Tibial artery (tissue), 4 donors: ENCODE measurements around the gene FADS3.

Experiments
- DNase-seq, 2 donors: peaks; one replicate each; pipeline ENCODE4 v3.0.0-alpha.2; 2019
- H3K27ac ChIP-seq, 2 donors: fragments of 200-600 bp; sonication (generic) in 1 of 2; 1 replicate in 1 of 2; 2 replicates in 1 of 2; pipeline ENCODE4 v1.5.1; 2018 to 2019; ENCODE audit warnings: mild to moderate bottlenecking in 1 of 2
- H3K27me3 ChIP-seq, 2 donors: fragments of 200-600 bp; sonication (generic) in 1 of 2; one replicate each; pipeline versions ENCODE4 v1.5.1 to v1.6.0; 2016 to 2019
- H3K36me3 ChIP-seq, 3 donors: fragments of 200-600 bp; sonication (generic) in 2 of 3; one replicate each; pipeline ENCODE4 v1.5.1; 2016 to 2019; ENCODE audit warnings: mild to moderate bottlenecking in 2 of 3
- H3K4me1 ChIP-seq, 4 donors: fragments of 200-600 bp; sonication (generic) in 2 of 4; 1 replicate in 3 of 4; 2 replicates in 1 of 4; pipeline ENCODE4 v1.5.1; 2016 to 2019
- H3K4me3 ChIP-seq, 2 donors: fragments of 200-600 bp; sonication (generic) in 1 of 2; 1 replicate in 1 of 2; 2 replicates in 1 of 2; pipeline ENCODE4 v1.5.1; 2018 to 2019; ENCODE audit warnings: mild to moderate bottlenecking in 2 of 2
- H3K9me3 ChIP-seq, 3 donors: fragments of 200-600 bp; sonication (generic) in 1 of 3; one replicate each; pipeline ENCODE4 v1.5.1; 2016 to 2019
- intact Hi-C: fragments of 100-400 bp; cut with DNase I; formaldehyde crosslinking; loops from one replicate; pipeline ENCODE4 v1.15.0; 2023; ENCODE audit warnings: low total_unique reads
- TF ChIP-seq, protein P1 (sequence below), 2 experiments: fragments of 200-600 bp in 1 of 2; fragments of 450-650 bp in 1 of 2; IDR thresholded peaks; one replicate each; pipeline ENCODE4 v1.5.1; 2017 to 2019; ENCODE audit warnings: antibody characterized with exemption in 2 of 2, mild to moderate bottlenecking in 1 of 2, moderate library complexity in 1 of 2

The FADS3 gene

DNA sequence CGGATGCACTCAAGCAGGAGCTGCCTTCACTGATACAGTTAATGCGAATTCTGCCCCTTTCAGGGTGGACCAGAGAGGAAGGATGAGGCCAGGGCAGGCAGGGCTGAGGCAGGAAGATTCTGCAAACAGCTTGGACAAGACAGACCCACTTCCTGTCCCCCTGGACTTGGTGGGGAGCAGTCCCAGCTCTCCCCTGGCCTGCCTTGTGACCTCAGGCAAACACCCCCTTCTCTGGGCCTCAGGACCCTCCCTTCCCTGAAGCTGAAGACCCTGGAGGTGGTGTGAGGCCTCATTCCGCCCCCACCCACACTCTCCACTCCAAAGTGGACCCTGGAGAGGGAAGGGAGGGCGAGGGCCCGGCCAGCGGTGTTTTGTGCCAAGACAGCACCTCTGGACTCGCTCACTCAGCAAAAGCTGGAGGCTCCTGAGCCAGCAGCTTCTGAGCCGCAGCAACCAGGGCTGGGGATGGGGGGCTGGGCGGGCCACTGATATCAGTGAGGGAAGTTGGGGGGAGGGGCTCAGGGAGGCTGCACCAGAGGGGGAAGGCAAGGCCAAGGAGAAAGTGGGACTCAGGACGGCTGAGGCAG is 17.5 kb upstream of the FADS3 start:
- peaks cover 0 to 40% (median 36%) of the 10 kb centered on the region in 3 donors for H3K36me3 ChIP-seq
- no peaks in the 10 kb centered on the region for H3K27me3 ChIP-seq
- peak in 1 of 2 donors; percentile 64 for DNase-seq
- TF ChIP-seq, protein P1, sequence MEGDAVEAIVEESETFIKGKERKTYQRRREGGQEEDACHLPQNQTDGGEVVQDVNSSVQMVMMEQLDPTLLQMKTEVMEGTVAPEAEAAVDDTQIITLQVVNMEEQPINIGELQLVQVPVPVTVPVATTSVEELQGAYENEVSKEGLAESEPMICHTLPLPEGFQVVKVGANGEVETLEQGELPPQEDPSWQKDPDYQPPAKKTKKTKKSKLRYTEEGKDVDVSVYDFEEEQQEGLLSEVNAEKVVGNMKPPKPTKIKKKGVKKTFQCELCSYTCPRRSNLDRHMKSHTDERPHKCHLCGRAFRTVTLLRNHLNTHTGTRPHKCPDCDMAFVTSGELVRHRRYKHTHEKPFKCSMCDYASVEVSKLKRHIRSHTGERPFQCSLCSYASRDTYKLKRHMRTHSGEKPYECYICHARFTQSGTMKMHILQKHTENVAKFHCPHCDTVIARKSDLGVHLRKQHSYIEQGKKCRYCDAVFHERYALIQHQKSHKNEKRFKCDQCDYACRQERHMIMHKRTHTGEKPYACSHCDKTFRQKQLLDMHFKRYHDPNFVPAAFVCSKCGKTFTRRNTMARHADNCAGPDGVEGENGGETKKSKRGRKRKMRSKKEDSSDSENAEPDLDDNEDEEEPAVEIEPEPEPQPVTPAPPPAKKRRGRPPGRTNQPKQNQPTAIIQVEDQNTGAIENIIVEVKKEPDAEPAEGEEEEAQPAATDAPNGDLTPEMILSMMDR (IDR thresholded peaks at IDR 0.05), result no peak
- no peak overlapping the region for H3K27ac ChIP-seq
- H3K9me3 ChIP-seq, result no peaks in the 10 kb centered on the region
- intact Hi-C loops, result no loop called here
- H3K4me1 ChIP-seq, result peaks cover 0 to 11% (median 0%) of the 10 kb centered on the region in 4 donors
- H3K4me3 ChIP-seq, result no peak overlapping the region

DNA sequence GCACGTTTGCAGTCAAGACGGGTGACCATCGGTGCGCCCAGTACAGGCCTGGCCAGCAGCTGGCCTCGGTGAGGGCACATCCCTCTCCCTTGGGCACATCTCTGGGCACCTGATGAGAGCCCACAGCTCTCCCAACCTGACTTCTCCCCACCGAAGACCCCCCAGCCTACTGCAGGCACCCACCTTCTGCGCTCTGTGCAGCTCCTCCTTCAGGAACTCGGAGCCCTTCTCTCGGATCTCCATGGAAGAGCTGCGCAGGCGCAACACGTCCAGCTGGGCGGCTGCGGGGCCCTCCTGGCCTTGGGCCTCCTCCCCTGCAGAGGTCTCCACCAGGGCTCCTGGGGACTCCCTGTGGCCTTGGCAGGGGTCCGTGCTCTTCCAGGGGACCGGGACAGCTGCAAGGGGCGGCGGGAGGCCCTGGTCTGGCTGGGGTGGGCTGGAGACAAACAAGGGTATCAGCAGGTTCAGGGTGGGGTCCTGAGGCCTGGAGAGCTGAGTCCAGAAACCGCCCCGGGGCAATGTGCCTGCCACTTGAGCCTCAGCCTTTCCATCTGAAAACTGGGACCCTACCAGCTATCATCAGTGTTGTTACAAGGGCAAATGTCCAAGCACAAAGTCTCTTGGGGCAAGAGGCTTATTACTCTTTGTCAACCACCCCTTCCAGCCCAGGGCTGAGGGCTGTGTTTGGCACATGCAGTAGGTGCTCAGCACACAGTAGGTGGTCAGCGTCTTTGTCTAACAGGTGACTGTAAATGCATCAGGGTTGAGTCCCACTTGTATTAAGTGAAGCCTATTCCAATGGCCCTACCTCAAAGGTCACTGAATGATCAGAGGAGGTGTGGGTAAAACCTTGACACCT is 16.8 kb upstream of the FADS3 start:
- peaks cover 0 to 11% (median 0%) of the 10 kb centered on the region in 4 donors for H3K4me1 ChIP-seq
- no peak for DNase-seq
- H3K27ac ChIP-seq, result no peak overlapping the region
- peaks cover 0 to 40% (median 40%) of the 10 kb centered on the region in 3 donors for H3K36me3 ChIP-seq
- intact Hi-C loops, result no loop called here
- H3K4me3 ChIP-seq, result no peak overlapping the region
- H3K9me3 ChIP-seq, result no peaks in the 10 kb centered on the region
- TF ChIP-seq, protein P1 (IDR thresholded peaks at IDR 0.05), result no peak
- H3K27me3 ChIP-seq, result no peaks in the 10 kb centered on the region

GRCh38 chr11:61907282-61907681 is 15.9 kb upstream of the FADS3 start:
- no peak for DNase-seq
- peaks cover 0 to 11% (median 0%) of the 10 kb centered on the region in 4 donors for H3K4me1 ChIP-seq
- no peaks in the 10 kb centered on the region for H3K27me3 ChIP-seq
- TF ChIP-seq, protein P1 (IDR thresholded peaks at IDR 0.05), result no peak
- intact Hi-C loops, result no loop called here
- H3K27ac ChIP-seq, result no peak overlapping the region
- no peak overlapping the region for H3K4me3 ChIP-seq
- peaks cover 0 to 44% (median 40%) of the 10 kb centered on the region in 3 donors for H3K36me3 ChIP-seq
- H3K9me3 ChIP-seq, result no peaks in the 10 kb centered on the region

- TF ChIP-seq, protein P1 (IDR thresholded peaks at IDR 0.05), result no peak
These were observed 15.2 kb upstream of the FADS3 start for GRCh38 chr11:61906522-61906909.

GRCh38 chr11:61905801-61906521 is 14.6 kb upstream of the FADS3 start:
- Histone ChIP-seq H3K27me3 (no peaks in the 10 kb centered on the region), H3K9me3 (no peaks in the 10 kb centered on the region), H3K36me3 (peaks cover 0 to 54% (median 46%) of the 10 kb centered on the region in 3 donors), H3K4me3 (no peak overlapping the region), H3K27ac (no peak overlapping the region), H3K4me1 (peaks cover 0 to 4% (median 0%) of the 10 kb centered on the region in 4 donors)
- TF ChIP-seq, protein P1 (IDR thresholded peaks at IDR 0.05), result no peak
- DNase-seq, result no peak
- intact Hi-C loops, result no loop called here

More at GRCh38 chr11:61906522-61906909, 15.2 kb upstream of the FADS3 start:
- Histone ChIP-seq H3K27me3 (no peaks in the 10 kb centered on the region), H3K36me3 (peaks cover 0 to 49% (median 41%) of the 10 kb centered on the region in 3 donors), H3K27ac (no peak overlapping the region), H3K9me3 (no peaks in the 10 kb centered on the region), H3K4me3 (no peak overlapping the region), H3K4me1 (peaks cover 0 to 4% (median 0%) of the 10 kb centered on the region in 4 donors)
- no peak for DNase-seq
- intact Hi-C loops, result no loop called here
